ENCODE measurements around the gene FBXO36. TPM values are rescaled to one million over a fixed set of nuclear protein-coding genes. Genes with fewer than 3 reads are reported as not detected.
A peak's percentile ranks its signal among the peaks of the same experiment; 100 is the strongest.

The FBXO36 gene
- total RNA-seq, 1 donor from 2014 or later, result 1.8 TPM

GRCh38 chr2:230053753-230054478 is 131.6 kb downstream of the FBXO36 start:
- ATAC-seq, result peak; percentile 97

DNA sequence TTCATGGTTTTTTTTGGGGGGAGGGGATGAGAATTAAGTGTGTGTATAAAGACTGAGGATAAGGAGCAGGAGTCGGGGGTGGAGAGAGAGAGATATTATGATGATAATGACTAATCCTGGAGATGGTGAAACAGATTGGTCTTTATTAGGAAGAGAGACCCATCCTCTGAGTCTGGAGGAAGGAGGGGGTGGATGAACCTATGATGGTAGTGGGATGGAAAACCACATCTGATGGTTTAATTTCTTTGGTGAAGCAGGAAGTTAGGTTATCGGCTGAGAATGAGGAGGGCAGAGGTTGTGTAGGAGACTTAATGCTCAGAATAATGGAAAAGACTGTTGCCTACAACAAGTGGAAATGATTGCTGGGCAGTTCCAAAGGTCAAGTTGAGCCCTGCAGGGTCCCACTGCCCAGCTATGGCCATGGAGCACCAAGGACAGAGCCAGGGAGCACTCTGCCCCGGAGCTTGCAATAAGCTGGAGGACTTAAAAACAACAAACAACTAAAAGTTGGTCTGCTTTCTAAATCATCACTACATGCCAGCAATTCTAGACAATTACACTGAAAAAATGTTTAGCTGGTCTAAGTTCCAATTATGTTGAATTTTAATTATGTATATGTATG is 138.5 kb downstream of the FBXO36 start:
- ATAC-seq, result no peak

Other genes starting within 250 kb of the FBXO36 start
- gene DNER, start 207.9 kb upstream of the FBXO36 start, total RNA-seq, result 0.60 TPM
- 150 TPM for gene TRIP12, start 494 bp upstream of the FBXO36 start, total RNA-seq
- gene SLC16A14, start 146.4 kb downstream of the FBXO36 start, total RNA-seq, result 3.8 TPM

All from esophagus mucosa (tissue), 1 donor.